ENCODE measurements around the gene THBS1.

DNA sequence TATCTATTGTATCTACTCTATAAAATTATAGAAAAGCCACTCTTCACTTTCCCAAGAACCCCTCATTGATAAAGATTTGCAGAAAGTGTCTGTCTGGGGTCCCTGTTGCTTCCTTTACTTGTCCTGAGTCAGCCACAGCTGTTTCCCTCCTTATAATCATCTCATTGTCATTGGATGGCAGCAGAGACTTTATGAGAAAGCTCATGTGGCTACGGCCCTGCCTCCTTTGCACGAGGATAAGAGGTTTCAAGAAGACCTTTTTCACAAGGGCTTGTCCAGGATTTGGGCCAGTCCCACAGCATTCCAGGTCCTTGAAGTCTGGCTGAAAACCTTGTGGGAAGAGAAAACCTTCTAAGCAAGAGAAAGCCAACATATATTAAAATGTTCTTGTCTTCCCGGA, 41.9 kb upstream of the THBS1 start:
- TF ChIP-seq, protein P1, sequence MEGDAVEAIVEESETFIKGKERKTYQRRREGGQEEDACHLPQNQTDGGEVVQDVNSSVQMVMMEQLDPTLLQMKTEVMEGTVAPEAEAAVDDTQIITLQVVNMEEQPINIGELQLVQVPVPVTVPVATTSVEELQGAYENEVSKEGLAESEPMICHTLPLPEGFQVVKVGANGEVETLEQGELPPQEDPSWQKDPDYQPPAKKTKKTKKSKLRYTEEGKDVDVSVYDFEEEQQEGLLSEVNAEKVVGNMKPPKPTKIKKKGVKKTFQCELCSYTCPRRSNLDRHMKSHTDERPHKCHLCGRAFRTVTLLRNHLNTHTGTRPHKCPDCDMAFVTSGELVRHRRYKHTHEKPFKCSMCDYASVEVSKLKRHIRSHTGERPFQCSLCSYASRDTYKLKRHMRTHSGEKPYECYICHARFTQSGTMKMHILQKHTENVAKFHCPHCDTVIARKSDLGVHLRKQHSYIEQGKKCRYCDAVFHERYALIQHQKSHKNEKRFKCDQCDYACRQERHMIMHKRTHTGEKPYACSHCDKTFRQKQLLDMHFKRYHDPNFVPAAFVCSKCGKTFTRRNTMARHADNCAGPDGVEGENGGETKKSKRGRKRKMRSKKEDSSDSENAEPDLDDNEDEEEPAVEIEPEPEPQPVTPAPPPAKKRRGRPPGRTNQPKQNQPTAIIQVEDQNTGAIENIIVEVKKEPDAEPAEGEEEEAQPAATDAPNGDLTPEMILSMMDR (IDR thresholded peaks at IDR 0.05; ENCODE audit: low read length), result no peak
- no peak for TF ChIP-seq EZH2 (optimal IDR thresholded peaks at IDR 0.05; ENCODE audit: low read depth, low read length)

Measured in MM.1S (cell line).